Astrocyte (in vitro differentiated cells and primary cell): ENCODE data around the gene UMODL1. TPM values are rescaled to one million over a fixed set of nuclear protein-coding genes. Genes with fewer than 3 reads are reported as not detected.

Experiments used
- DNase-seq: peaks from one replicate; pipeline ENCODE4 v3.0.0-alpha.2; 2010; ENCODE audit warnings: low read depth
- FAIRE-seq: peaks from 2 replicates; lab custom pipeline; 2011; peaks lifted over from hg19 to GRCh38; lab: Jason Lieb, UNC
- H2AFZ ChIP-seq: 2 replicates; pipeline ENCODE4 v1.6.0; 2012; ENCODE audit warnings: low read depth, low read length, inconsistent platforms
- H3K27ac ChIP-seq: 2 replicates; pipeline ENCODE4 v1.5.1; 2011; ENCODE audit warnings: low read depth, low read length, inconsistent platforms
- H3K27me3 ChIP-seq: 2 replicates; pipeline ENCODE4 v1.6.0; 2011; ENCODE audit warnings: low read length, inconsistent platforms; ENCODE audit not compliant: insufficient read depth
- H3K36me3 ChIP-seq: 2 replicates; pipeline ENCODE4 v1.5.1; 2011; ENCODE audit warnings: low read length, inconsistent platforms; ENCODE audit not compliant: insufficient read depth
- H3K4me1 ChIP-seq: 2 replicates; pipeline ENCODE4 v1.5.1; 2011; ENCODE audit warnings: low read length, inconsistent platforms; ENCODE audit not compliant: insufficient read depth
- H3K4me2 ChIP-seq: 2 replicates; pipeline ENCODE4 v1.6.0; 2012; ENCODE audit warnings: low read length, inconsistent platforms
- H3K4me3 ChIP-seq: 2 replicates; pipeline ENCODE4 v1.5.1; 2011; ENCODE audit warnings: low read depth, mild to moderate bottlenecking, low read length, inconsistent platforms; ENCODE audit not compliant: insufficient read depth
- H3K79me2 ChIP-seq: 2 replicates; pipeline ENCODE4 v1.6.0; 2012; ENCODE audit warnings: mild to moderate bottlenecking, low read length, inconsistent platforms; ENCODE audit not compliant: insufficient read depth
- H3K9ac ChIP-seq: 2 replicates; pipeline ENCODE4 v1.6.0; 2012; ENCODE audit warnings: mild to moderate bottlenecking, low read length, inconsistent platforms
- H3K9me3 ChIP-seq: 2 replicates; pipeline ENCODE4 v1.5.1; 2012; ENCODE audit warnings: low read depth, mild to moderate bottlenecking, low read length, inconsistent platforms; ENCODE audit not compliant: insufficient read depth
- H4K20me1 ChIP-seq: 2 replicates; pipeline ENCODE4 v1.6.0; 2012; ENCODE audit warnings: low read length, inconsistent platforms; ENCODE audit not compliant: insufficient read depth
- H3K27ac Mint-ChIP-seq: one replicate; pipeline ENCODE4 v1.8.0; 2021; ENCODE audit warnings: mild to moderate bottlenecking, mixed read lengths; ENCODE audit not compliant: unreplicated experiment
- H3K27me3 Mint-ChIP-seq: one replicate; pipeline ENCODE4 v1.8.0; 2021; ENCODE audit warnings: low read depth, mixed read lengths; ENCODE audit not compliant: unreplicated experiment
- H3K36me3 Mint-ChIP-seq: one replicate; pipeline ENCODE4 v1.8.0; 2021; ENCODE audit warnings: low read depth, mixed read lengths; ENCODE audit not compliant: unreplicated experiment
- H3K4me1 Mint-ChIP-seq: one replicate; pipeline ENCODE4 v1.8.0; 2021; ENCODE audit warnings: low read depth, mixed read lengths; ENCODE audit not compliant: unreplicated experiment
- H3K4me3 Mint-ChIP-seq: one replicate; pipeline ENCODE4 v1.8.0; 2021; ENCODE audit warnings: mild to moderate bottlenecking, moderate library complexity, mixed read lengths; ENCODE audit not compliant: unreplicated experiment
- H3K9me3 Mint-ChIP-seq: one replicate; pipeline ENCODE4 v1.8.0; 2021; ENCODE audit warnings: mild to moderate bottlenecking, mixed read lengths; ENCODE audit not compliant: unreplicated experiment
- CTCF ChIP-seq: IDR thresholded peaks from 2 replicates; pipeline ENCODE4 v1.5.1; 2011; ENCODE audit warnings: low read depth, mild to moderate bottlenecking, inconsistent platforms, low read length, moderate library complexity; ENCODE audit not compliant: insufficient read depth
- EZH2 ChIP-seq: IDR thresholded peaks from 2 replicates; pipeline ENCODE4 v1.6.1; 2012; ENCODE audit warnings: mild to moderate bottlenecking, low read length, inconsistent platforms; ENCODE audit not compliant: insufficient read depth
- total RNA-seq: library from RNA; stranded (reverse); gene quantifications from 2 replicates; pipeline ENCODE4 v1.2.1, GENCODE V29; 2021

UMODL1 gene
- total RNA-seq, 1 donor from 2014 or later, result not detected

GRCh38 chr21:42038826-42039425 lies 32.2 kb upstream of the UMODL1 start:
- H3K4me2 ChIP-seq, result peak overlapping the region; percentile 66
- no peaks in the 10 kb centered on the region for H3K79me2 ChIP-seq
- H3K9me3 ChIP-seq, result no peaks in the 10 kb centered on the region
- DNase-seq, result peak; percentile 40
- no peak for FAIRE-seq
- no peak overlapping the region for H3K4me3 ChIP-seq
- Mint-ChIP-seq H3K27ac (peak overlapping the region; percentile 99), H3K36me3 (no peaks in the 10 kb centered on the region), H3K4me3 (peak overlapping the region; percentile 5), H3K4me1 (peaks cover 20% of the 10 kb centered on the region), H3K9me3 (peaks cover 10% of the 10 kb centered on the region), H3K27me3 (peaks cover 11% of the 10 kb centered on the region)
- no peaks in the 10 kb centered on the region for H4K20me1 ChIP-seq
- peak overlapping the region; percentile 4 for H2AFZ ChIP-seq
- peaks cover 33% of the 10 kb centered on the region for H3K4me1 ChIP-seq
- TF ChIP-seq CTCF, result no peak
- no peak for TF ChIP-seq EZH2
- no peaks in the 10 kb centered on the region for H3K36me3 ChIP-seq
- H3K27ac ChIP-seq, result peak overlapping the region; percentile 99
- H3K9ac ChIP-seq, result peak overlapping the region; percentile 78
- H3K27me3 ChIP-seq, result no peaks in the 10 kb centered on the region

GRCh38 chr21:42039470-42039901 lies 31.6 kb upstream of the UMODL1 start:
- no peaks in the 10 kb centered on the region for H3K36me3 ChIP-seq
- H4K20me1 ChIP-seq, result no peaks in the 10 kb centered on the region
- H3K9me3 ChIP-seq, result no peaks in the 10 kb centered on the region
- peaks cover 20% of the 10 kb centered on the region for H3K4me1 Mint-ChIP-seq
- H3K9me3 Mint-ChIP-seq, result peaks cover 10% of the 10 kb centered on the region
- peak overlapping the region; percentile 99 for H3K27ac ChIP-seq
- TF ChIP-seq EZH2 (no peak), CTCF (no peak)
- peaks cover 33% of the 10 kb centered on the region for H3K4me1 ChIP-seq
- H3K4me3 ChIP-seq, result no peak overlapping the region
- DNase-seq (peak; percentile 58), FAIRE-seq (peak; percentile 23)
- peak overlapping the region; percentile 66 for H3K4me2 ChIP-seq
- H3K4me3 Mint-ChIP-seq, result no peak overlapping the region
- H3K27me3 ChIP-seq, result no peaks in the 10 kb centered on the region
- H3K9ac ChIP-seq, result peak overlapping the region; percentile 78
- H3K79me2 ChIP-seq, result no peaks in the 10 kb centered on the region
- H3K36me3 Mint-ChIP-seq, result peaks cover 1% of the 10 kb centered on the region
- H2AFZ ChIP-seq, result peak overlapping the region; percentile 27
- peaks cover 7% of the 10 kb centered on the region for H3K27me3 Mint-ChIP-seq
- H3K27ac Mint-ChIP-seq, result peak overlapping the region; percentile 99

- H3K4me2 ChIP-seq, result peak overlapping the region; percentile 66
Observed at GRCh38 chr21:42039911-42040351, 31.2 kb upstream of the UMODL1 start.

More at GRCh38 chr21:42039911-42040351, 31.2 kb upstream of the UMODL1 start:
- peak overlapping the region; percentile 99 for H3K27ac Mint-ChIP-seq
- H3K9me3 Mint-ChIP-seq, result peaks cover 8% of the 10 kb centered on the region
- no peaks in the 10 kb centered on the region for H3K36me3 ChIP-seq
- H3K79me2 ChIP-seq, result no peaks in the 10 kb centered on the region
- FAIRE-seq, result no peak
- H3K27me3 ChIP-seq, result no peaks in the 10 kb centered on the region
- no peaks in the 10 kb centered on the region for H3K9me3 ChIP-seq
- no peaks in the 10 kb centered on the region for H4K20me1 ChIP-seq
- H3K4me3 ChIP-seq, result peak overlapping the region; percentile 18
- peaks cover 3% of the 10 kb centered on the region for H3K27me3 Mint-ChIP-seq
- H3K4me1 Mint-ChIP-seq, result peaks cover 20% of the 10 kb centered on the region
- H3K27ac ChIP-seq, result peak overlapping the region; percentile 99
- no peak overlapping the region for H3K4me3 Mint-ChIP-seq
- TF ChIP-seq CTCF (no peak), EZH2 (no peak)
- peaks cover 1% of the 10 kb centered on the region for H3K36me3 Mint-ChIP-seq
- peak overlapping the region; percentile 27 for H2AFZ ChIP-seq
- H3K4me1 ChIP-seq, result peaks cover 33% of the 10 kb centered on the region
- no peak for DNase-seq
- peak overlapping the region; percentile 78 for H3K9ac ChIP-seq
